ENCODE results near the gene OR4B1. TPM values are rescaled to one million over a fixed set of nuclear protein-coding genes. Genes with fewer than 3 reads are reported as not detected.

Gene OR4B1
- total RNA-seq, 6 donors from 2014 or later: not detected

DNA sequence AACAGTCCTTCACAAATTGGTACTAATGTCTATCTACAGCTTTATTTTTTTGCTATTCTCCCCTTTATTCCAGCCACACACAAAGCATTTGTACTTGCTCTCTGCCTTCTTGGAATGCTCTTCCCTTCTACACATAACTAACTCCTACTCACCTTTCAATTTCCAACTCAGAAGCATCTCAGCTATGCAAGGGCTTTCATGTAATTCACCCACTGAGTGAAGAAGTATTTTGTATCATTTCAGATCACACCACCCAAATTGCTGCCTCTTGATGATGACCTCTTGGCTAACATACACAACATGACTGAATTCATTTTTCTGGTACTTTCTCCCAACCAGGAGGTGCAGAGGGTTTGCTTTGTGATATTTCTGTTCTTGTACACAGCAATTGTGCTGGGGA is 28.2 kb downstream of the OR4B1 start, which contains the start of gene OR4X2:
OR4X2 (plus strand) TSS at position 301 of the 400 bp plus-strand sequence; CDS start at position 301, 0 bp downstream.
- TF ChIP-seq POLR2A (IDR thresholded peaks at IDR 0.05) (no peak), EP300 (IDR thresholded peaks at IDR 0.05) (no peak), POLR2AphosphoS5 (IDR thresholded peaks at IDR 0.05) (no peak)
- TF ChIP-seq, protein P1, sequence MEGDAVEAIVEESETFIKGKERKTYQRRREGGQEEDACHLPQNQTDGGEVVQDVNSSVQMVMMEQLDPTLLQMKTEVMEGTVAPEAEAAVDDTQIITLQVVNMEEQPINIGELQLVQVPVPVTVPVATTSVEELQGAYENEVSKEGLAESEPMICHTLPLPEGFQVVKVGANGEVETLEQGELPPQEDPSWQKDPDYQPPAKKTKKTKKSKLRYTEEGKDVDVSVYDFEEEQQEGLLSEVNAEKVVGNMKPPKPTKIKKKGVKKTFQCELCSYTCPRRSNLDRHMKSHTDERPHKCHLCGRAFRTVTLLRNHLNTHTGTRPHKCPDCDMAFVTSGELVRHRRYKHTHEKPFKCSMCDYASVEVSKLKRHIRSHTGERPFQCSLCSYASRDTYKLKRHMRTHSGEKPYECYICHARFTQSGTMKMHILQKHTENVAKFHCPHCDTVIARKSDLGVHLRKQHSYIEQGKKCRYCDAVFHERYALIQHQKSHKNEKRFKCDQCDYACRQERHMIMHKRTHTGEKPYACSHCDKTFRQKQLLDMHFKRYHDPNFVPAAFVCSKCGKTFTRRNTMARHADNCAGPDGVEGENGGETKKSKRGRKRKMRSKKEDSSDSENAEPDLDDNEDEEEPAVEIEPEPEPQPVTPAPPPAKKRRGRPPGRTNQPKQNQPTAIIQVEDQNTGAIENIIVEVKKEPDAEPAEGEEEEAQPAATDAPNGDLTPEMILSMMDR (IDR thresholded peaks at IDR 0.05): no peak
- ATAC-seq (ENCODE audit: low FRiP score in 2 of 2): no peak
- no peaks in the 10 kb centered on the region for H3K27me3 ChIP-seq
- H3K4me1 ChIP-seq: no peaks in the 10 kb centered on the region
- H3K4me3 ChIP-seq: no peak within 1 kb of the TSS
- no peak for DNase-seq
- peaks cover 3 to 16% (median 8%) of the 10 kb centered on the region in 4 donors for H3K9me3 ChIP-seq
- no peak within 1 kb of the TSS for H3K27ac ChIP-seq
- H3K36me3 ChIP-seq: no peaks in the 10 kb centered on the region

DNA sequence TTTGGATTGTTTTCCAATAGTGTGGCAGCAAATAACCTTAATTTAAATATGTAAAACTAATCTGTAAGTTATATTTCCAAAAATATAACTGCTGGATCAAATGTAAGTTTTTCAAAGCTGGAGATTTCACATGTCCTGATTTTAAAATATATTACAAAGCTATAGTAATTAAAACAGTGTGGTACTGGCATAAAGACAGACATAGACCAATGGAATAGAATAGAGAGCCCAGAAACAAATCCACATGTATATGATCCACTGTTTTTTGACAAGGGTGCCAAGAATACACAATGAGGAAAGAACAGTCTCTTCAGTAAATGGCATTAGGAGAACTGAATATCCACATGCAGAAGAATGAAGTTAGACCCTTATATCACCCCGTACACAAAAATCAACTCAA is 32.3 kb downstream of the OR4B1 start:
- Histone ChIP-seq H3K27ac (no peak overlapping the region), H3K4me3 (no peak overlapping the region), H3K4me1 (no peaks in the 10 kb centered on the region), H3K36me3 (no peaks in the 10 kb centered on the region), H3K27me3 (no peaks in the 10 kb centered on the region), H3K9me3 (peaks cover 3 to 16% (median 8%) of the 10 kb centered on the region in 4 donors)
- DNase-seq: no peak
- TF ChIP-seq, protein P1 (IDR thresholded peaks at IDR 0.05): no peak
- TF ChIP-seq POLR2A (IDR thresholded peaks at IDR 0.05) (no peak), POLR2AphosphoS5 (IDR thresholded peaks at IDR 0.05) (no peak), EP300 (IDR thresholded peaks at IDR 0.05) (no peak)
- ATAC-seq (ENCODE audit: low FRiP score in 2 of 2): no peak
- 85 to 100% methylated on average over 1 of the region's 1 CpG for WGBS, 2 donors

DNA sequence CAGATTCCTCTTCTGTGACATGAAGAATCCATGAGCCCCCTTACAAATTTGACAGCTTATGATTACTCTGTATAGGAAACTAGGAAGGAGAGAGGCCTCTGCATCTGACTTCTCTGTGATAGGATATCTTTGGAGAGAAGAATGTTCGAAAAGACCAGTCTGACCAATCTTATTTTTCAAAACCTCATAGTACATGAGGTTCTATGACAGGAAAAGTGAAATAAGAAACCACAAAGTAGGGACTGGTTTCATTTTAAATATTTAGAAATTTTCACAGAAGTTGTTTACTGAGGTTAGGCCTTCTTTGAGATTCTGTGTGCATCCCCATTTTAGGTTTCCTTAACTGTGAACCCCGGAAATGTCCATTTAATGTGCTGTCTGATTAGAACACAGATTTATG is 45.0 kb downstream of the OR4B1 start:
- Histone ChIP-seq H3K36me3 (no peaks in the 10 kb centered on the region), H3K27me3 (no peaks in the 10 kb centered on the region), H3K4me3 (no peak overlapping the region), H3K4me1 (no peaks in the 10 kb centered on the region), H3K27ac (no peak overlapping the region), H3K9me3 (no peaks in the 10 kb centered on the region)
- DNase-seq: no peak
- TF ChIP-seq, protein P1 (IDR thresholded peaks at IDR 0.05): no peak
- no peak for TF ChIP-seq EP300 (IDR thresholded peaks at IDR 0.05)
- TF ChIP-seq POLR2AphosphoS5 (IDR thresholded peaks at IDR 0.05): no peak
- TF ChIP-seq POLR2A (IDR thresholded peaks at IDR 0.05): no peak
- ATAC-seq (ENCODE audit: low FRiP score in 2 of 2): no peak
- 73 to 81% methylated on average over 2 of the region's 2 CpGs for WGBS, 2 donors

DNA sequence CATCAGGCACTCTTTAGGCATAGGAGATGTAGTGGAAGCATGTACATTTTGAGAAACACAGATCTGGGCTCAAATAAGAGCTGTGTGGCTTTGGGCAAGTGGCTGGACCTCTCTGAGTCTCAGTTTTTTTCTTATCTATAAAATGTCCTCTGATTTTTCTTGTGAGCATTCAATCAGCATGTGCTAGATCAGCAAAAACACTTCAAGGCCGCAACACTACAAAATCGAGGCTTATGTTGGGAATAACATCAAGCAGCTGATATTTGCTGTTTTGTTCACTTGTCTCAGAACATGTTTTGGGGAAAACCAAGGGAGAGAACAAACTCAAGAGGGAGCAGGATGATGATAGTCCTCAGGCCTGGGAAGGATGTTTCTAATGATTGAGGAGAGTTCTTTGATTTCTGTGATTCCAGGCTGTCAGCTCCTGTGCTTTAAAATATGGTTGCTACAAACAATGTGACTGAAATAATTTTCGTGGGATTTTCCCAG is 46.9 kb downstream of the OR4B1 start, which contains the start of gene OR4X1:
OR4X1 (plus strand) TSS at position 439 of the 489 bp plus-strand sequence; CDS start at position 439, 0 bp downstream.
- no peaks in the 10 kb centered on the region for H3K4me1 ChIP-seq
- TF ChIP-seq, protein P1 (IDR thresholded peaks at IDR 0.05): no peak
- TF ChIP-seq POLR2A (IDR thresholded peaks at IDR 0.05) (no peak), EP300 (IDR thresholded peaks at IDR 0.05) (no peak), POLR2AphosphoS5 (IDR thresholded peaks at IDR 0.05) (no peak)
- ATAC-seq (ENCODE audit: low FRiP score in 2 of 2): no peak
- no peak within 1 kb of the TSS for H3K27ac ChIP-seq
- H3K4me3 ChIP-seq: no peak within 1 kb of the TSS
- H3K36me3 ChIP-seq: no peaks in the 10 kb centered on the region
- H3K27me3 ChIP-seq: no peaks in the 10 kb centered on the region
- H3K9me3 ChIP-seq: no peaks in the 10 kb centered on the region
- 33% methylated on average over 3 of the region's 3 CpGs for WGBS, 2 donors
- DNase-seq: no peak

Other genes starting within 250 kb of the OR4B1 start
- 10 to 100 TPM; 17.9 to 50.4 (median 32.9) TPM for gene PTPRJ, start 236.3 kb upstream of the OR4B1 start, total RNA-seq
- not detected for gene OR4X2, start 28.3 kb downstream of the OR4B1 start, total RNA-seq
- gene OR4X1, start 47.1 kb downstream of the OR4B1 start, total RNA-seq: not detected
- gene OR4S1, start 89.4 kb downstream of the OR4B1 start, total RNA-seq: not detected
- not detected for gene OR4C3, start 108.1 kb downstream of the OR4B1 start, total RNA-seq
- gene OR4C5, start 149.7 kb downstream of the OR4B1 start, total RNA-seq: not detected

Measured in upper lobe of left lung (tissue), 6 donors.